CD4-positive, alpha-beta T cell treated with Interleukin-15 for 4 hours (primary cell): ENCODE measurements around the gene FNDC3A.
A peak's percentile ranks its signal among the peaks of the same experiment; 100 is the strongest.
"Not testable (repeated sequence)": the region's sequence is repeated elsewhere in the genome, so short reads cannot be mapped to it uniquely, and the experiment has no call there.

Experiments
- DNase-seq: peaks from one replicate; pipeline ENCODE4 v3.0.0-alpha.2; 2020; ENCODE audit warnings: low spot score

The FNDC3A gene

GRCh38 chr13:49086722-49087121, 111.0 kb downstream of the FNDC3A start:
- DNase-seq = no peak

GRCh38 chr13:49093376-49093775, 117.7 kb downstream of the FNDC3A start:
- DNase-seq = no peak

- no peak for DNase-seq
Observed at GRCh38 chr13:49097374-49097773, 121.7 kb downstream of the FNDC3A start.

- no peak for DNase-seq
Observed at GRCh38 chr13:49098198-49098597, 122.5 kb downstream of the FNDC3A start.

GRCh38 chr13:49098771-49099512, 123.2 kb downstream of the FNDC3A start:
- no peak for DNase-seq

GRCh38 chr13:49099513-49099877, 123.8 kb downstream of the FNDC3A start:
- DNase-seq = no peak

- no peak for DNase-seq
Observed at GRCh38 chr13:49100637-49101570, 125.2 kb downstream of the FNDC3A start.

- DNase-seq = no peak
Observed at GRCh38 chr13:49108196-49108595, 132.5 kb downstream of the FNDC3A start.

GRCh38 chr13:49110122-49110912, 134.6 kb downstream of the FNDC3A start:
- peak; percentile 72 for DNase-seq

GRCh38 chr13:49110913-49111170, 135.1 kb downstream of the FNDC3A start:
- DNase-seq = no peak

- no peak for DNase-seq
Observed at GRCh38 chr13:49112782-49113525, 137.2 kb downstream of the FNDC3A start.

GRCh38 chr13:49113526-49114286, 138.0 kb downstream of the FNDC3A start:
- DNase-seq = peak; percentile 15

GRCh38 chr13:49116873-49117272, 141.2 kb downstream of the FNDC3A start:
- no peak for DNase-seq

GRCh38 chr13:49118455-49118854, 142.7 kb downstream of the FNDC3A start:
- not testable (repeated sequence) for DNase-seq

GRCh38 chr13:49124693-49125304, 149.1 kb downstream of the FNDC3A start:
- DNase-seq = no peak

- no peak for DNase-seq
Observed at GRCh38 chr13:49125964-49126524, 150.3 kb downstream of the FNDC3A start.

- no peak for DNase-seq
Observed at GRCh38 chr13:49132479-49133002, 156.8 kb downstream of the FNDC3A start.

GRCh38 chr13:49134305-49134704, 158.6 kb downstream of the FNDC3A start:
- DNase-seq = no peak

- not testable (repeated sequence) for DNase-seq
Observed at GRCh38 chr13:49137138-49137643, 161.5 kb downstream of the FNDC3A start.
